Activated CD8-positive, alpha-beta memory T cell treated with anti-CD3 and anti-CD28 coated beads, Interleukin-2, amount 50 U/mL, for 24 hours (primary cell): ENCODE measurements around the gene RPS15.
A peak's percentile ranks its signal among the peaks of the same experiment; 100 is the strongest.
"Not testable (repeated sequence)": the region's sequence is repeated elsewhere in the genome, so short reads cannot be mapped to it uniquely, and the experiment has no call there.

Experiments used
- DNase-seq: peaks from one replicate; pipeline ENCODE4 v3.0.0-alpha.2; 2020; ENCODE audit errors: extremely low read depth

The RPS15 gene

GRCh38 chr19:1469255-1470054 lies 31.3 kb downstream of the RPS15 start:
- DNase-seq: no peak

- DNase-seq: no peak
Observed at GRCh38 chr19:1470055-1470304, 31.8 kb downstream of the RPS15 start.

- peak; percentile 31 for DNase-seq
Observed at GRCh38 chr19:1470305-1471009, 32.3 kb downstream of the RPS15 start.

- DNase-seq: no peak
Observed at GRCh38 chr19:1471010-1471514, 32.9 kb downstream of the RPS15 start.

GRCh38 chr19:1471515-1472160 lies 33.4 kb downstream of the RPS15 start:
- DNase-seq: no peak

GRCh38 chr19:1472231-1473084 lies 34.3 kb downstream of the RPS15 start:
- no peak for DNase-seq

- DNase-seq: no peak
Observed at GRCh38 chr19:1473085-1473851, 35.1 kb downstream of the RPS15 start.

GRCh38 chr19:1474011-1474764 lies 36.0 kb downstream of the RPS15 start:
- no peak for DNase-seq

GRCh38 chr19:1474765-1475351 lies 36.7 kb downstream of the RPS15 start:
- DNase-seq: no peak

- no peak for DNase-seq
Observed at GRCh38 chr19:1475751-1476437, 37.7 kb downstream of the RPS15 start.

GRCh38 chr19:1477056-1477455 lies 38.9 kb downstream of the RPS15 start:
- not testable (repeated sequence) for DNase-seq

- peak; percentile 83 for DNase-seq
Observed at GRCh38 chr19:1478934-1479707, 40.9 kb downstream of the RPS15 start, which contains the start of gene C19orf25. C19orf25 (minus strand) TSS chr19:1479215; CDS start chr19:1478903, 312 bp downstream.

GRCh38 chr19:1481224-1481892 lies 43.2 kb downstream of the RPS15 start:
- DNase-seq: no peak

- no peak for DNase-seq
Observed at GRCh38 chr19:1481893-1482360, 43.7 kb downstream of the RPS15 start.

- no peak for DNase-seq
Observed at GRCh38 chr19:1482361-1483130, 44.4 kb downstream of the RPS15 start.

GRCh38 chr19:1483131-1483978 lies 45.2 kb downstream of the RPS15 start:
- DNase-seq: no peak
